NCI-H1694 treated with DMSO at 0.1 percent for 48 hours (cell line): Measurements from ENCODE around the gene CADM2.
"Not testable (repeated sequence)": the region's sequence is repeated elsewhere in the genome, so short reads cannot be mapped to it uniquely, and the experiment has no call there.

ENCODE experiments used
- DNase-seq: peaks from one replicate; lab custom pipeline; 2025; lab: John Stamatoyannopoulos, UW

CADM2 gene

DNA sequence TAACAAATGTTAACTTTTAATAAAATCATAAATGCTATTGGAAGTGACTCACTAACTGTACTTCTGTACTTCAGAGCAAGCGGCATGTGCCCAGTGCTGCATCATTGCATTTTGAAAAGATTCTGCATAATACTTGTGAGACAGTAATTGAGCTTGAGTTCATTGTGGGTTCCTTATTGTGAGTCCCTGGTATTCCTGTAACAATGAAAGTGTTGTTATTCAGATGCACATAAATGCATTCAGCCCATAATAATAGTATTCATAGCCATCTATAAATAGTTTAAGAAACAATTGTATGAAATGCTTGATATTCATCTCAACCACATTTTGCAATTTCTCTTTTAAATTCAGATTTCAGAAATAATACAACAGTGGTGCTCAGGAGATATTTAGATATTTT lies 976.4 kb downstream of the CADM2 start:
- no peak for DNase-seq

DNA sequence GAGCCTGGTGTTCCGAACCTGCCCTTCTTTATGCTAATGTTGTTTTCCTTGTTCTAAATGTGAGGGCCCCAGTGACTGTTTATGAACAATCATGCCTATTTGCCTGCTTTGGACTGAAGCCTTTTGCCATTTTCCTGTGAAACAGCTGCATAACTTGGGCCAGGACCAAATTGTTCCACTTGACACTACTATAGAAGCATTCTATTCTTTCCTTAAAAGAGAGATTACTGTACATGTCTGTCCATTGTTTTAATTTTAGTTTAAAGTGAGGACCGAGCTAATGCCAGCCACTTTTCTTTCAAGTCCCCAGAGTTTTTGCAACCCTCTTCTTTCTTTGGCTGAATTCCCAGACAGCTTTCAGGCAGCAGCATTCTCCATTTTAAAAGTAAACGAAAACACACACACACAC lies 980.3 kb downstream of the CADM2 start:
- peak; percentile 2 for DNase-seq

DNA sequence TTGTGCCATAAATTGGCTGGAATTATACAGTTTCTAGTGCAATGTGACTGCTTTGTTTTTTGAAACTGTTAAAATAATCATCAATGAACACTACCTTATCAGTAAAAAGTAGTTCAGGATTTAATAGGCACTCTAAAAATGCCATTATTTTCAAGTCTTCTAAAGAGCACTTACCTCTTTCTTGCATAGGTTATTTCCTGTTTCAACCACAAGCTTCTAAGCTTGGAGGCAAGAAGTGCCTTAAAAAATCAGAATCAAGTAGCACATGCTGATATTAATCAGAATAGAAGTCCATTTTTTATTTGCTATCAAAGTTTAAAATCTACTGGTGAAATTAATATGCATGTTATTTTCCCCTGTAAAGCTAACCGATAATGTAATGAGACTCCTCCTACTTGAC lies 991.6 kb downstream of the CADM2 start:
- DNase-seq: no peak

DNA sequence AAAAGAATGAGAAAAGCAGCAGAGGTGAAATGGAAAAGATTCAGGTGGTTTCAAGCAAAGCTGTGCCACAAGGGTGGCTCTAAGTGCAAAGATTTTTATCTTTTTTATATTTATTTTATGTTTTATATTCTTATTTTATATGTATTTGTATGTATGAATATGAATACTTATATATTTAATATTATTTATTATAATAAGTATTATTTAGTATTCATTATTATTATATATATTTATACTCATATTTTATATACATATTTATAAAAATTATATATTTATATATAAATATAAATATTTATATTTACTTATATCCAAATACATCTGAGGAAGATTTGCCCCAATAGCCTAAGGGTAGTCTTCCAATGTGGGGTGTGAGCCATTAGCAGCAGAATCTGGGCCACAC lies 1002.0 kb downstream of the CADM2 start:
- DNase-seq: no peak

DNA sequence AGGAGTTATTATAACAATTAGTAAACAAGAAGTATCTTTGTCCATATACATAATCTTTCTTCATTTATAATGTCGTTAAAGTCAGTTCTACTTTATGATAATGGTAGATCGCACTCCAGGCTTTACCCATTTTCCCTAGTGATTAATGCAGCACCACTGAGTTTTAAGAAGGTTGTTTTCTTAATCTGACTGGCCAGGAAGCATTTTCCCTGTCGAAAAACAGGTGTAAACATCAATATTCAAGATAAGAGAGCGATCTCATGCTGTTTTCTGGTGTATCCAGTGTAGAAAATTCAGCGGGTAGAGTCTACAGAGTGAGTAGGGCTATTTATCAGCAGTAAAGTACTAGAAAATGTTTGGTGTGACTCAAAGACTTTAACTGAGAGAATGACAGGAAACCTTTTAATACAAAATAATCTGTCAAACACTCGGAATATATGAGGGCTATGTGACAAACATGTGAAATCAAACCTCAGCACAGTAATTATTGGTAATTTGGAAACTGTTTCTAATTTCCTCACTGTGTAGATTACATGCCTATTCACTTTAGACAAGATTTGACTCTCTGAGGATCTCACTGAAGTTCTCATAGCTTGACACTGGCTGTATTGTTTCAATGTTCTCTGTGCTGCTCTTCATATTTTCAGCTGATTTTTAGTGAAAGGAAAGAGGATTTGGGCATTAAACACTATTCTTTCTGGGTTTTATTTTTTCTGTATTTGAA lies 1019.0 kb downstream of the CADM2 start:
- DNase-seq: no peak

DNA sequence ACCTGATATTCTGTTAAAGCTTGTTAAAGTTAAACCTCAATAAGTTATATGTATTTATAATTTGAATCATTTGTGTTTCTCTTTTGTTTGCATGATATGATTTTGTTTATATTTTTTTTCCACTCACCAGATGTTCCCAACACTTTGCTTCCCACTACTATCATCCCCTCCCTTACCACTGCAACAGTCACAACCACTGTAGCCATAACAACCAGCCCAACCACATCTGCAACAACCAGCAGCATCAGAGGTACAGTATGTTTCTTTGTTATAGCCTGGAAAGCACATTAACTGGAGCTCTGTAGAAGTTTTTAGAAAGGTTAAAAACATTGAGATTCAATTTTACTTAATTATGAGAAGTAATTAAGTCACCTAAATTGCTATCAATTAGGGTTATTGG lies 1020.2 kb downstream of the CADM2 start:
- no peak for DNase-seq

DNA sequence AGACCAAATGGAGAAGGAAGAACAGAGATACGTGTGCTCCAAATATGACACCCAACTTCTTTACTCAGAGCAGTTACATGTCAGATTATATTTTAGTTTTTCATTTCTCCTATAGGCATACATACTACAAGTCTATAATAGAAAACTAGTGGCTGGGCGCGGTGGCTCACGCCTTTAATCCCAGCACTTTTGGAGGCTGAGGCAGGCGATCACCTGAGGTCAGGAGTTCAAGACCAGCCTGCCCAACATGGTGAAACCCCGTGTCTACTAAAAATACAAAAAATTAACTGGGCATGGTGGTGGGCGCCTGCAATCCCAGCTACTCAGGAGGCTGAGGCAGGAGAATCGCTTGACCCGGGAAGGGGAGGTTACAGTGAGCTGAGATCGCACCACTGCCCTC lies 1030.8 kb downstream of the CADM2 start:
- DNase-seq: not testable (repeated sequence)

DNA sequence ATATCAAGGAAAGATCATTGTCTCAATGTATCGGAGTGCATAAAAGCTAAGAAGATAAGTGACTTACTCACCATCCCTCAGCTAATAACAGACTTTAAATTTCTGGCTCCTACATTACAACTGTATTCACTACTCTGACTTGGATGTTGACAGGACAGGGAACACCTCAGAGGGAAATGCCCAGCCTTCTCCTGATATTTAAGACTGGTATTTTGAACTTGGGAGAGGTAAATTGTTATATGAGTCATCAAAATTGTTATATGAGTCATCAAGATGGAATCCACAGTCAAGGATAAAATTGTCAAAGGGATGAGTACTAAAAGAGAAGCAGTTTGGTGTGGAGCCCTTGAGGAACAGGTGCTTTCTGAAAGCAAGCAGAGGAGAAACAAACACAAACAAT lies 1070.8 kb downstream of the CADM2 start:
- no peak for DNase-seq

DNA sequence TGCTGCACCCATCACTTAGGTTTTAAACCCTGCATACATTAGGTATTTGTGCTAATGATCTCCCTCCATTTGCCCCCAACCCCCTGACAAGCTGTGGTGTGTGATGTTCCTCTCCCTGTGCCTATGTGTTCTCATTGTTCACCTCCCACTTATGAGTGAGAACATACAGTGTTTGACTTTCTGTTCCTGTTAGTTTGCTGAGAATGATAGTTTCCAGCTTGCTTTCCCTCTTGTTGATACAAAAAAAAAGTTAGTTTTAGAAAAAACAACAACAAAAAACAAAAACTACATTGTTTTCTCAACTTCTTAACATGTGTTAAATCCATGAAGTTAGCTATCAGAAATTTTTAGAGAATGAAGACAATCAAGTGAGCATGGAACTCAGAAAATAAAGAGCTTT lies 1079.1 kb downstream of the CADM2 start:
- DNase-seq: no peak

DNA sequence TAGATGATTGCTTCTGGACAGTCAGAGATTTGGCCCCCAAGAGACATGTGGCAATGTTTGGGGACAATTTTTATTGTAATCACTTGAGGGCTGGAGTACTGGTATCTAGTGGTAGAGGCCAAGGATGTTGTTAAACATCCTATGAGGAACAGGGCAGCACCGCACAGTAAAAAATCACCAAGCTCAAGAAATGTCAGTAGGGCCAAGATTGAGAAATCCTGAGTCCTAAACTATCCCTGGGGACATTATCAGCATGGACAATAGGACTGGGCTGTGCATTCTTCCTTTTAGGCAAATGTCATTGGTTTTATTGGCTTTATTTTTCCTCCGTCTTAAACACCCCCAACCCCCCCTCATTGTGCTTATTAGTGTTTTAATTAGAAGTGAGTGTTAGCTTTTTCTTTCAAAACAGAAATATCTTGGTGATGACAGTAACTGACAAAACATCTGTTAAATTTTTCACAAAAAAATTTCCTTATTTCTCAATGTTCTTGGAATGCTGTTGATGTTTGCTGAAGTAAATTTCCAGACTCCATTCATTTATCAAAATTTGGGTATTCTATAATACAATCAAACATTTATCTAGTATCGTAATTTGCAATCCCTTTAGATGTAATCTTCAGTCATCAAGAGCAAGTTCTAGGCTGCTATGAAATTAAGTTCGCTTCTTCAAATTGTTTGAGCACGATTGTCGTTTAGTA lies 1087.8 kb downstream of the CADM2 start:
- no peak for DNase-seq

DNA sequence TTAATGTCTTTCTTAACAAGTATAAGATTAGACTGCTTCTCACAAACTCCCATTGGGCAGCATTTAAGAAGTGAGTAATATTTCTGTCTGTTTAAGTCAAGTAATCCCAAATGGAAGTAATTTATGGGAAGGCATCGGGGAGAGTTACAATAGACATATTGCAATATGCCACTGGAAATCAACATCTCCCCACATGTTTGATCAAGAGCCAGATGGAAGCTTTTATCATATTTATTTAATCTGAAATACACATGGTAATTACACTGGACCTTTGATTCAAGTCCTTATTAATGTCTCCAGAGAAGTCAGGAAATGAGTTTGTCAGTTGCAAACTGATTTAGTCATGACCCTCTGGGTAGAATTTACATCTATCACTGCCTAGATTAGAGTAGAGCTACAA lies 1088.4 kb downstream of the CADM2 start:
- DNase-seq: no peak

DNA sequence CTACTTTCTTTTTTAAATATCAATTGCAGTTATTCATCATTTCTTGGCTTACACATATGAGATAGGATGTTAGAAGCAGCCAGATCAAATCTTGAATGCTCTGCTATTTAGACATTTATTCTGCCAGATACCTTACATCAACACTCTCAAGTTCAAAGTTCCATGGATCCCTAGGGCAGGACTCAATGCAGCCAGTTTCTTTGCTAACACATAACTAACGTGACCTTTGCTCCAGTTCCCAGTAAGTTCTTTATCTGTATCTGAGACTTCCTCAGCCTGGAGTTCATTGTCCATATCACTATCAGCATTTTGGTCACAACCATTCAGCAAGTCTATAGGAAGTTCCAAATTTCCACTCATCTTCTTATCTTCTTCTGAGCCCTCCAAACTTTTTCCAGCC lies 1092.3 kb downstream of the CADM2 start:
- no peak for DNase-seq

DNA sequence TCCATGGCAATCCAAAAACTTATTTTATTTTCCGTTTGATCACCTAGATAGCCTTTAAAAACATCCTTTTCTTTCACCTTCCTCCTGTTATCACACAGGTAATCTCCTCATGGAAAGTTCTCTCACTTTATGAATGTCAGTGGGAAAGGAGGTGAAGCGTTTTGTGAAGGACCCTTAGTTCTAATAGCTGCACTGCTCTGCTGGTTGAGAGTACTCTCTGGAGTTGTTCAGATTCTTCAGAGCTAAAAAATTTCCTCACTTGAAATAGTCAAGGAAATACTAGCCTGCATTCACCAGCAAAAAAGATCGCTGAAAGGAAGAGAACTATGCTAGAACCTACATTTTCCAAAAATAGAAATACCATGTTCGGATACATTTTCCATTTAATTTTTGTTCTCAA lies 1097.2 kb downstream of the CADM2 start:
- DNase-seq: no peak

DNA sequence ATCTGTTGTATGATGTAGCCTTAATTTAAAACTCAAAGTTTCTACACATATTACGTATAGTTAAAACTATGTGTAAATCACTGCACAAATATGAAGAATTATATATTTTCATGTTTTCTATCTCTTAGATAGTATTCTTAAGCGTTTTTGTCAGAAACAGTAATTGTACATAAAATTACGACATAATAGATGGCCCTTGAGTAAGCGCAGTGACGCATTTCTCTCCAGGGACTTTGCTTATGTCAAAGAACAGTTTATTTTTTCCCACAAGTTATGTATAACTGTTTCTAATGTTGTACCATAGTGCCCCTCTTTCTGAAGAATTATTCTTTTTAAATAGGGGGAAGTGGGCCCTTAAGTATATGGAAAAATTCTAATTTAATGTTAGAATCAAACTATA lies 1098.2 kb downstream of the CADM2 start:
- DNase-seq: no peak

DNA sequence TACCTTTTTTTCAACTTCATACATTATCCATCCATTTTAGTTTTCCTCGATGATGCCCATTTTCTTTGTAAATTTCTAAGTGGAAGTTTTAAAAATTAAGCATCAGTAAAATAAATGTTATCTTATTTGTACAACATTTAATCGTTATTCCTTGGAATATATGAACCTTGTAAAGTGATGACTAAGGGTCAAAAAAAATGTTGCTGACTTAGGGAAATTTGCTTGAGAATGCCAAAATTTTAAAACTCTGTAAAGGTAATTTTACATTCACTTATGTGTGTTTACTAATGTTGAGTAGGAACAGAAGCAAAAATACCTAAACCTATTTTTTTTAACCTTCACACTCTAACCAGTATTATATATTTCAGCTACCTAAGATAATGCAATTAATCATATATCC lies 1115.0 kb downstream of the CADM2 start:
- no peak for DNase-seq

DNA sequence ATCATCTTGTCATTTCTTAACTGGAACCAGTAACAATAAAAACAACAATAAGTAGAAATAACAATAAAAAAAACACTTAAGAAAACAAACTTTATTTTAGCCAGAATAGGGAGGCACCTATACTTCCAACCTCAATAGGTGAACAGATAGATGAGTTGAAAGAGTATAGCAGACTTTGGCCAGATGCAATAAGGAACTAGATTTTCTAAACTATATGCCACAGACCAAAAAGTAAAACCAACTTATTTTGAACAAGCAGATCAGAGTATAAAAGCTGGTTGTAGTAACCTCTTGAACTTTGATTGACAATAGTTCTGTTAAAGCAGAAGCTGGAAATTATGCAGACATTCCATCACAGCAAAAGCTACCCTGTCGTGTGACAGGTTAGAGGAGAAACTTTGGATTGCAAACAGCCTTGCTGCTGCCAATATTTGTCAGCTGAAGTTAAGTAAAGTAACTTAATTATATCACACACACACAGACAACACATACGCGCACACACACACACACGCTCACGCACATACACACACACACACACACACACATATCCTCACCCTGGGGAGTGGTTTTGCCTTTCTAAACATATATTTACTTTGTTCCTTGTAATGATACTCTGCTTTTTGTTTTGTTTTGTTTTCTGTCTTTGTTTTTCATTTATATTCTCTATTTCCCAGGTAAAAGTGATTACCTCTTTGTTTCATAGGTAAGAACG lies 1128.5 kb downstream of the CADM2 start:
- DNase-seq: no peak

DNA sequence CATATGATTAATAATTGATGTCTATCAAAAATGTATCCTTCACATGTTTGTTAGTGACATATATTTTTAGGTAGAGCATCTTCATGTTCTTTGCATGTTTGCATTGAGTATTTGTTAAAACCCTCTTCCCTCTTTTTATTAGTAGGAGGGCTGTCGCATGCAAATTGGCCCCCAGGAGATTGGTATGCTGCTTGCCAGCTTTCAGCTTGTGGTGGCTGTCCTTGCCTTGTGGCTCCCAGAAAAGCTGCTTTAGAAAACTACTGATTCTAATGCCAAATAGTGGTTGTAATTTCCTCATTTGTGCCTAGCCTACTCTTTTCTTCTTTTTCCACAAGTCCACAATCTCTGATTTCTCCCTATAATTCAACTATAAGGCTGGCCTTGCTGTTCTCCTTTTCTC lies 1145.4 kb downstream of the CADM2 start:
- no peak for DNase-seq

DNA sequence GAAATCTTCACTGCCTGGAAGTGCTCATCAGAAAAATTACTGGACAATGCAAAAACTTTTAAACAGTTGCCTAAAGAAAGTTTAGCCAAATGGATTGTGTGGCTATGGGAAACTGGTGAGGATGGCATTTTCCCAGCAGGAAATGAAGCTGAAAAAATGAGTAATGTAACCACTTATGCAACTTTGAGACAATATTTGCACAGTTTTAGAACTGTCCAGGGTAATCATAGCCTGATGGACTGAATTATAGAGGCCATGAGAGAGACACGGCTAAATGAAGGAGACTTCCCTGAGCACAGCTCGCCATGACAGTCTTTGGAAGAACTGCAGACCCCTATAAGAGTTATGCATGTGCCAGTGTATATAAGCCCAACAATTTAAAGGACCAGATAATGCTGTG lies 1150.6 kb downstream of the CADM2 start:
- no peak for DNase-seq
